ENCODE data around the gene NAV2. TPM values are rescaled to one million over a fixed set of nuclear protein-coding genes. Genes with fewer than 3 reads are reported as not detected.
A peak's percentile ranks its signal among the peaks of the same experiment; 100 is the strongest.

The NAV2 gene
- total RNA-seq, 1 experiment from 2014 or later, result 46.3 TPM

GRCh38 chr11:19947537-19948114 lies 235.0 kb downstream of the NAV2 start:
- H3K4me1 ChIP-seq (ENCODE audit: insufficient read depth, low read length), result peaks cover 6% of the 10 kb centered on the region
- no peak overlapping the region for H3K27ac ChIP-seq (ENCODE audit: insufficient read length, low read depth, low read length)
- no CpG with 5 or more reads among the region's 5 CpGs for WGBS (ENCODE audit: extremely low coverage, insufficient read length, low lambda C conversion rate)
- TF ChIP-seq CTCF (conservative IDR thresholded peaks at IDR 0.05), result no peak
- peaks cover 15 to 27% (median 25%) of the 10 kb centered on the region in 3 experiments for H3K36me3 Mint-ChIP-seq (ENCODE audit: insufficient read depth in 1 of 3, low read depth in 3 of 3)
- no peaks in the 10 kb centered on the region for H3K27me3 Mint-ChIP-seq (ENCODE audit: low read depth)
- no peak overlapping the region for H2BK20ac ChIP-seq (ENCODE audit: low read depth, low read length, poor library complexity, severe bottlenecking)
- H4K91ac ChIP-seq (ENCODE audit: insufficient read length, low read depth, low read length), result no peak overlapping the region
- no peak overlapping the region for H2BK120ac ChIP-seq (ENCODE audit: low read depth, low read length, poor library complexity, severe bottlenecking)
- H2BK15ac ChIP-seq (ENCODE audit: low read depth, low read length), result no peak overlapping the region
- H3K9ac ChIP-seq (ENCODE audit: extremely low read depth, insufficient read length, low read length), result no peak overlapping the region
- H3K14ac ChIP-seq (ENCODE audit: insufficient read depth, low read length), result no peak overlapping the region
- no peak overlapping the region for H3K56ac ChIP-seq (ENCODE audit: insufficient read length, low read depth, low read length)
- no peak overlapping the region for H4K8ac ChIP-seq (replicated peaks; ENCODE audit: insufficient read length, low read depth, low read length)
- no peak overlapping the region for H2BK5ac ChIP-seq (ENCODE audit: insufficient read length, low read length)
- no peaks in the 10 kb centered on the region for H3K23me2 ChIP-seq (ENCODE audit: insufficient read length, low read depth, low read length, poor library complexity, severe bottlenecking)
- H3K27ac Mint-ChIP-seq, result peak overlapping the region in 2 of 3 experiments; percentile 72 to 78; a peak in 3 of 7 replicates
- H3K79me2 ChIP-seq (ENCODE audit: insufficient read depth, low read length), result no peaks in the 10 kb centered on the region
- no peak overlapping the region for H3K4me2 ChIP-seq (ENCODE audit: insufficient read depth, insufficient read length, low read length)
- H3K27me3 ChIP-seq (ENCODE audit: insufficient read depth, low read length), result no peaks in the 10 kb centered on the region
- DNase-seq, result no peak
- no peak overlapping the region for H2AK5ac ChIP-seq (ENCODE audit: insufficient read length, low read length)
- no peaks in the 10 kb centered on the region for H3K79me1 ChIP-seq (ENCODE audit: insufficient read depth, low read depth, low read length, poor library complexity, severe bottlenecking)
- H3K23ac ChIP-seq (ENCODE audit: insufficient read length, low read depth, low read length), result no peak overlapping the region
- no peaks in the 10 kb centered on the region for H3K9me3 ChIP-seq (ENCODE audit: control insufficient read depth, low read depth, low read length)
- H3T11ph ChIP-seq (ENCODE audit: low read length), result no peak overlapping the region
- no peak overlapping the region for H3K4ac ChIP-seq (ENCODE audit: low read depth, low read length)
- no peak overlapping the region for H4K5ac ChIP-seq (ENCODE audit: insufficient read length, low read depth, low read length)
- H3K9me3 Mint-ChIP-seq, result no peaks in the 10 kb centered on the region
- H3K4me3 Mint-ChIP-seq, result no peak overlapping the region
- H2AFZ ChIP-seq (ENCODE audit: low read length), result no peak overlapping the region
- no peak overlapping the region for H3K18ac ChIP-seq (ENCODE audit: insufficient read length, low read depth, low read length)
- H2BK12ac ChIP-seq (ENCODE audit: insufficient read length, low read depth, low read length), result no peak overlapping the region
- H4K20me1 ChIP-seq (ENCODE audit: control insufficient read depth, insufficient read depth, insufficient read length), result no peaks in the 10 kb centered on the region
- peaks cover 16% of the 10 kb centered on the region in 2 experiments for H3K4me1 Mint-ChIP-seq
